GM19452 (cell line): ENCODE results near the gene CDK4.
A peak's percentile ranks its signal among the peaks of the same experiment; 100 is the strongest.

Experiments used
- ATAC-seq: cut with Tn5 transposase; IDR thresholded peaks from one replicate; pipeline ENCODE4 v1.9.1; 2021; ENCODE audit not compliant: unreplicated experiment

Gene CDK4

GRCh38 chr12:57772429-57773322 lies 20.6 kb upstream of the CDK4 start, which contains the start of gene EEF1AKMT3:
Gene EEF1AKMT3 (plus strand): TSS chr12:57772614. CDS start chr12:57772725, 111 bp downstream.
- peak; percentile 32 for ATAC-seq

GRCh38 chr12:57771873-57772428 lies 19.8 kb upstream of the CDK4 start, which contains the start of gene METTL1:
Gene METTL1 (minus strand): TSS chr12:57772105. CDS start chr12:57772083, 22 bp downstream.
- peak; percentile 82 for ATAC-seq

- ATAC-seq: peak; percentile 72
These were observed 19.2 kb upstream of the CDK4 start for GRCh38 chr12:57771236-57771872.

GRCh38 chr12:57770734-57771133 lies 18.6 kb upstream of the CDK4 start:
- no peak for ATAC-seq

- ATAC-seq: no peak
These were observed 17.5 kb upstream of the CDK4 start for GRCh38 chr12:57769594-57769993.

GRCh38 chr12:57767876-57768275 lies 15.8 kb upstream of the CDK4 start:
- ATAC-seq: no peak

GRCh38 chr12:57767305-57767698 lies 15.2 kb upstream of the CDK4 start:
- ATAC-seq: no peak

GRCh38 chr12:57766464-57767304 lies 14.6 kb upstream of the CDK4 start, which contains the start of gene CYP27B1:
Gene CYP27B1 (minus strand): TSS chr12:57767078. CDS start chr12:57767041, 37 bp downstream.
- ATAC-seq: no peak

GRCh38 chr12:57765698-57766463 lies 13.8 kb upstream of the CDK4 start:
- no peak for ATAC-seq

- peak; percentile 68 for ATAC-seq
These were observed 13.0 kb upstream of the CDK4 start for GRCh38 chr12:57765003-57765697.

GRCh38 chr12:57764662-57765002 lies 12.5 kb upstream of the CDK4 start:
- no peak for ATAC-seq

GRCh38 chr12:57763881-57764661 lies 12.0 kb upstream of the CDK4 start:
- ATAC-seq: no peak

- no peak for ATAC-seq
These were observed 10.4 kb upstream of the CDK4 start for GRCh38 chr12:57762463-57762862.

GRCh38 chr12:57761391-57761998 lies 9.4 kb upstream of the CDK4 start:
- ATAC-seq: no peak

GRCh38 chr12:57760347-57760982 lies 8.4 kb upstream of the CDK4 start:
- ATAC-seq: no peak

GRCh38 chr12:57759360-57759980 lies 7.4 kb upstream of the CDK4 start:
- ATAC-seq: no peak
